MCF 10A (cell line): ENCODE measurements around the gene HCST. TPM values are rescaled to one million over a fixed set of nuclear protein-coding genes. Genes with fewer than 3 reads are reported as not detected.
A peak's percentile ranks its signal among the peaks of the same experiment; 100 is the strongest.

Experiments
- BruUV-seq: library from RNA; stranded (reverse); fragments of 400-500 nt; replicated peaks from 2 replicates; lab custom pipeline; 2021; lab: Mats Ljungman, UMichigan
- CTCF ChIA-PET: fragments of 300-600 bp; sonication (Branson Sonifier 250); formaldehyde crosslinking; extraction: SDS; loops from one replicate; lab custom pipeline; 2021; ENCODE audit warnings: antibody characterized with exemption, inconsistent platforms; lab: Yijun Ruan, JAX
- POLR2A ChIA-PET: fragments of 300-600, 350-650 bp; sonication (Branson Sonifier 250); formaldehyde crosslinking; extraction: SDS; loops from one replicate; lab custom pipeline; 2020; ENCODE audit warnings: antibody characterized with exemption, inconsistent platforms; lab: Yijun Ruan, JAX
- DNase-seq: peaks from one replicate; pipeline ENCODE4 v3.0.0-alpha.2; 2018; ENCODE audit not compliant: unreplicated experiment
- H3K27ac Mint-ChIP-seq: one replicate; pipeline ENCODE4 v1.8.0; 2022; ENCODE audit warnings: mild to moderate bottlenecking, low read depth, mixed read lengths; ENCODE audit not compliant: unreplicated experiment
- H3K27me3 Mint-ChIP-seq: one replicate; pipeline ENCODE4 v1.8.0; 2022; ENCODE audit warnings: mixed read lengths; ENCODE audit not compliant: insufficient read depth, unreplicated experiment
- H3K36me3 Mint-ChIP-seq: one replicate; pipeline ENCODE4 v1.8.0; 2022; ENCODE audit warnings: mild to moderate bottlenecking, moderate library complexity, mixed read lengths; ENCODE audit not compliant: insufficient read depth, unreplicated experiment
- H3K4me1 Mint-ChIP-seq: one replicate; pipeline ENCODE4 v1.8.0; 2022; ENCODE audit warnings: mixed read lengths; ENCODE audit not compliant: insufficient read depth, unreplicated experiment
- H3K4me3 Mint-ChIP-seq: one replicate; pipeline ENCODE4 v1.8.0; 2022; ENCODE audit warnings: mild to moderate bottlenecking, moderate library complexity, mixed read lengths; ENCODE audit not compliant: unreplicated experiment
- H3K9me3 Mint-ChIP-seq: one replicate; pipeline ENCODE4 v1.8.0; 2022; ENCODE audit warnings: mixed read lengths; ENCODE audit not compliant: unreplicated experiment
- intact Hi-C: fragments of 100-400 bp; cut with micrococcal nuclease; formaldehyde crosslinking; loops from 2 replicates; pipeline ENCODE4 v1.14.1; 2022
- total RNA-seq: library from RNA; stranded (reverse); gene quantifications from 2 replicates; pipeline ENCODE4 v1.2.3, GENCODE V29; 2022
- TF ChIP-seq, protein P1 (sequence below): fragments of 200-600 bp; IDR thresholded peaks from one replicate; pipeline ENCODE4 v1.8.0; 2022; ENCODE audit warnings: antibody characterized with exemption, mild to moderate bottlenecking; ENCODE audit not compliant: unreplicated experiment

HCST gene
- total RNA-seq, 1 experiment from 2014 or later = not detected

DNA sequence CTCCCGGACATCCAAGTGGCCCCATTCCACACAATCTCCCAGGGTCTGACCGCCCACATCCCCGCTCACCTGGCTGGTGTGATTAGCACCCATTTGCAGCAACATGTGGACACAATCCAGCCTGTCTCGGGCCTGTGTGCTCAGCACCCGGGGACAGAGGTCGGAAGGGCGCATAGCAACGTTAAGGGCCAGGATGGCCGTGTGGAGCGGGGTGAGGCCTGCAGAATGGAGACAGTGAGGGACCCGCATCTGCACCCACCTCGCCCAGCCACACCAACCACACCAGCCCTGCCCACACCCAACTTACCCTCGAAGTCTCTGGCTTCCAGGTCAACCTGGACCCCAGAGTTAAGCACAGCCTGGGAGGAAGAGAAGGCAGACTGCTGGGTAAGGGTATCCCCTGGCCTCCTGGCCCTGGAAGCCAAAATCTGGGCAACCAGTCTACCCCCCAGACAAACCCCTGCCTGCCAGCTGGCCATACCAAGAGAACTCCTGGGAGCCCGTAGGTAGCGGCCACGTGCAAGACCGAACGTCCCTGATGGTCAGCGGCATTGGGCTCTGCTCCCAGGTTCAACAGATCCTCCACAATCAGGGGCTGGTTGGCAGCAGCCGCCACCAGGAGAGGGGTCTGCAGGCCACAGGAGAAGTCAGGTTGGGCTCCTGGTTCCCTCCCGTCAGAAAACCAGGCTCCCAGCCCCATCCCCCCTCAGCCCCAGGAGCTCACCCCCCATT is 6.3 kb upstream of the HCST start:
- POLR2A ChIA-PET = interaction anchor here (0.6 kb wide), 1 partner anchor 340 kb away, joined by 3 read pairs; no protein-coding TSS in a partner anchor
- intact Hi-C loops = no loop called here
- DNase-seq = no peak
- CTCF ChIA-PET = interaction anchor here (2.3 kb wide), 1 partner anchor 13 kb away, joined by 10 read pairs; no protein-coding TSS in a partner anchor
- H3K4me1 Mint-ChIP-seq = no peaks in the 10 kb centered on the region
- no peak overlapping the region for H3K27ac Mint-ChIP-seq
- no peaks in the 10 kb centered on the region for H3K27me3 Mint-ChIP-seq
- H3K9me3 Mint-ChIP-seq = no peaks in the 10 kb centered on the region
- TF ChIP-seq, protein P1, sequence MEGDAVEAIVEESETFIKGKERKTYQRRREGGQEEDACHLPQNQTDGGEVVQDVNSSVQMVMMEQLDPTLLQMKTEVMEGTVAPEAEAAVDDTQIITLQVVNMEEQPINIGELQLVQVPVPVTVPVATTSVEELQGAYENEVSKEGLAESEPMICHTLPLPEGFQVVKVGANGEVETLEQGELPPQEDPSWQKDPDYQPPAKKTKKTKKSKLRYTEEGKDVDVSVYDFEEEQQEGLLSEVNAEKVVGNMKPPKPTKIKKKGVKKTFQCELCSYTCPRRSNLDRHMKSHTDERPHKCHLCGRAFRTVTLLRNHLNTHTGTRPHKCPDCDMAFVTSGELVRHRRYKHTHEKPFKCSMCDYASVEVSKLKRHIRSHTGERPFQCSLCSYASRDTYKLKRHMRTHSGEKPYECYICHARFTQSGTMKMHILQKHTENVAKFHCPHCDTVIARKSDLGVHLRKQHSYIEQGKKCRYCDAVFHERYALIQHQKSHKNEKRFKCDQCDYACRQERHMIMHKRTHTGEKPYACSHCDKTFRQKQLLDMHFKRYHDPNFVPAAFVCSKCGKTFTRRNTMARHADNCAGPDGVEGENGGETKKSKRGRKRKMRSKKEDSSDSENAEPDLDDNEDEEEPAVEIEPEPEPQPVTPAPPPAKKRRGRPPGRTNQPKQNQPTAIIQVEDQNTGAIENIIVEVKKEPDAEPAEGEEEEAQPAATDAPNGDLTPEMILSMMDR = no peak
- BruUV-seq = no TSS peak
- peaks cover 42% of the 10 kb centered on the region for H3K36me3 Mint-ChIP-seq
- H3K4me3 Mint-ChIP-seq = no peak overlapping the region

DNA sequence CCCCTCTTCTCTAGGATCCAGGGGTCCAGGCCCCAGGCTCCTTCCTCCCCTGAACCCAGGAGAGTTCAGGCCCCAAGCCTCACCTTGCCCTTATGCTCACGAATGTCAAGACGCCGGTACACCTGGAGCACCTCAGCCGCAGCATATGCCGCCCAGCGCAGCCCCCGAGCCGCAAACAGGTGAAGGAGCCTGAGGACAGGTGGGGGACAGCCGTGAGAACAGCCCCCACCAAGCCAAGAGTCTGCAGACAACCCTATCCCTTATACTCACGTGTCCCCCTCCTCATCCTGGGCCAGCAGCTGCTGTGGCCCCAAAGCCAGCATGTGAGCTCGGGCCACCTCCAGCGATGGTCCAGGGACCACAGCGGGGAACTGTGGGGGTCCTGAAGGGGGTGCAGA is 5.7 kb upstream of the HCST start:
- TF ChIP-seq, protein P1 = no peak
- Mint-ChIP-seq H3K36me3 (peaks cover 40% of the 10 kb centered on the region), H3K4me3 (no peak overlapping the region), H3K4me1 (no peaks in the 10 kb centered on the region), H3K9me3 (no peaks in the 10 kb centered on the region), H3K27ac (no peak overlapping the region), H3K27me3 (no peaks in the 10 kb centered on the region)
- ChIA-PET CTCF (interaction anchor here (1.1 to 2.3 kb wide), 2 partner anchors 14 to 16 kb away, joined by 3 to 10 read pairs; no protein-coding TSS in a partner anchor), POLR2A (interaction anchor here (0.6 kb wide), 1 partner anchor 339 kb away, joined by 3 read pairs; no protein-coding TSS in a partner anchor)
- no TSS peak for BruUV-seq
- no peak for DNase-seq
- intact Hi-C loops = no loop called here

DNA sequence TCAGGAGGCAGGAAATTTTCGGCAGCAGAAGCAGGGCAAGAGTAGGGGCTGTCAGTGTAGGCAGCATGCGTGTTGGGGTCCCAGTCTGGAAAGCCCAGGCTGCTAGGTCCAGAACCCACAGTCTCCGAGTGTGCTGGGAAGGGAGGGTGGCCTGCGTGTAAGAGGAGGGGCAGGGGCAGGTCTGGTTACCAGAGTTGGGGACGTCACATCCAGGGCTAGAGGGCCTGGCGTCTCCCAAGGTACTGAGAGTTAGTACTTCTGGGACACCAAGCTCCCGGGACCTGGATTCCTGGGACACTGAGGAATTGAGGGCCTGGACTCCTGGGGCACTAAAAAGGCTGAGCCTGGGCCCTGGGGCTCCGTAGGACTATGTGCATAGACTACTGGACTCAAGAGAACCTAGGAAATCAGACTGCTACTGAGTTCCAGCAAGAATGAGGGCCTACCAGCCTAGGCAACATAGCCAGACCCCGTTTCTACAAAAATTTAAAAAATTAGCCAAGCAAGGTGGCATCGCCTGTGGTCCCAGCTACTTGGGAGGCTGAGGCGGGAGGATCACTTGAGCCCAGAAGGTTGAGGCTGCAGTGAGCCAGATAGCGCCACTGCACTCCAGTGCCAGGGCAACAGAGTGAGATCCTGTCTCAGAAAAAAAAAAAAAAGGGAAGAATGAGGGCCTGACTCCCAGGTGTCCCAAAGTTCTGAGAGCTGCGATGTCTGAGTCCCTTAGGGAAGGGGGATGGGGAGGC is 4.5 kb upstream of the HCST start:
- Mint-ChIP-seq H3K27ac (peak overlapping the region; percentile 90), H3K9me3 (no peaks in the 10 kb centered on the region), H3K4me1 (peaks cover 8% of the 10 kb centered on the region), H3K36me3 (peaks cover 31% of the 10 kb centered on the region), H3K4me3 (peak overlapping the region; percentile 90), H3K27me3 (no peaks in the 10 kb centered on the region)
- DNase-seq = no peak
- intact Hi-C loops = no loop called here
- BruUV-seq = no TSS peak
- CTCF ChIA-PET = interaction anchor here (0.7 to 2.1 kb wide), 4 partner anchors 15 to 33 kb away, joined by 3 to 15 read pairs (median 3); no protein-coding TSS in a partner anchor
- POLR2A ChIA-PET = interaction anchor here (0.6 to 1.3 kb wide), 5 partner anchors 10 to 150 kb away, joined by 3 to 5 read pairs (median 3); partner anchors contain the start of gene LIN37
- TF ChIP-seq, protein P1 = no peak

DNA sequence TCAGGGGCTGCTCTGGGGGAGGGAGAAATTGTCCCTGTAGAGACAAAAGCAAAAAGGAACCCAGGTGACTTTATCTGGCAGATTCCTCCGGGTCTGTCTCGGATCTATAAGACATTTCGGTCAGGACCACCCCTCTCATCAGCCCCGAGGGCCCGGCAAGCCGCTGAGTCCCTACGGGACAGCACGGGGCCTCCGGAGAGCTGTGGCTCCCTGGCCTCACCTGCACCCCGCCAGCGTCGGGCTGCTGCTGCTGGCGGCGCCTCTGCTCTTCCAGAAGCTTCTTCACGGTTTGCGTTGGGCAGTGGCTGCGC is 3.9 kb upstream of the HCST start:
- Mint-ChIP-seq H3K9me3 (no peaks in the 10 kb centered on the region), H3K27me3 (no peaks in the 10 kb centered on the region), H3K4me1 (peaks cover 13% of the 10 kb centered on the region), H3K4me3 (peak overlapping the region; percentile 90), H3K27ac (peak overlapping the region; percentile 90), H3K36me3 (peaks cover 27% of the 10 kb centered on the region)
- DNase-seq = no peak
- intact Hi-C loops = no loop called here
- POLR2A ChIA-PET = interaction anchor here (0.6 to 1.3 kb wide), 5 partner anchors 11 to 150 kb away, joined by 3 to 5 read pairs (median 3); partner anchors contain the start of gene LIN37
- TF ChIP-seq, protein P1 = no peak
- CTCF ChIA-PET = interaction anchor here (0.7 to 2.1 kb wide), 3 partner anchors 15 to 33 kb away, joined by 3 to 15 read pairs (median 3); no protein-coding TSS in a partner anchor
- no TSS peak for BruUV-seq
